ENCODE data around the gene ZCCHC2. TPM values are rescaled to one million over a fixed set of nuclear protein-coding genes. Genes with fewer than 3 reads are reported as not detected.

ZCCHC2 gene
- polyA plus RNA-seq, 3 donors, result 4.1 to 9.5 (median 5.1) TPM

DNA sequence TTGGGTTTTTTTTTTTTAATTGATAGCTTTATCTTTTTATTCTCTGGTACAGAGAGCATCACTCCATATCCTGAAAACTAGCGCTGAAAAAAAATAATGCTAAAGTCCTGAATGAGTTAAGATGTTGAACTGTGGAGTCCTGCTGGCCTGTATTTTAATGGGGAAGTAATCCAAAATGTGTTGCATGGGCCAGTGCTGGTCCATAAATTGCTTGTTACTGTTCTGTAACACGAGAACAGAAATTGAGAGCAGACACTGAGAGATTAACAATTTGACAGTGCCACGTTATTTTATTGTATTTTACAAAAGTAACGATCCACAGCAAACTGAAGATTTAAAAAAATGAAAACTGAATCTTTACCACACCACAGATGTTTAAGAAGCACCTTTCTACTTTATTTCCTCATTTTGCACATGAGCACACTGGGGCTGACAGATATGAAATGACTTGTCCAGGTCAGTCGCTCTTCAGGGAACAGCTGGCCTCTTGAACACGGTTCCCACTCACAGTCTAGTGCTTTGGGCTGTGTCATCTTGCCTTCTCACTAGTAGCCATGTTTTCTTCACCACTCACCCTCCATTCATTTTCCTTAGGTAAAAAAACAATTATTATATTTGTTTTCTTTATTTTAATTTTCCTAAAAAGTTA, 35.3 kb downstream of the ZCCHC2 start:
- no peak overlapping the region for H3K27ac ChIP-seq (ENCODE audit: low read depth, low read length)
- 82 to 93% (median 89%) methylated on average over 6 of the region's 6 CpGs for WGBS, 3 donors

DNA sequence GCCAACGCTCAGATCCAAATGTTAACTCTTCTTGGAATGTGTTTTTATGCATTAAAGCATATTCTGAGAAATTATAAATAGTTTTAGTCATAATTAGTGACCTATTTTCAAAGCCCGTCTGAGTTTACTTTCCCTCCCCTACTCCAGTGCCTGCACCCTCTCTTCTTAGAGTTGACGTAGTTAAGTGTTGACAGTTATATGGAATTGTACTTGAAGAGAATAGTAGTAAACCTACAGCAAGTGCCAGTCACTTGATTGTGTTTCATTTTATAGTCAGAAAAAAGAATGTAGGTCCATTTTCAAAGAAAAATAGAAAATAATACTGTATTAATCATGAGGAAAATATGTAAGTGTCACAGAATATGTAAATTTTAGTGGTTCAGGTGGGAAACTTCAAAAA, 41.2 kb downstream of the ZCCHC2 start:
- 90 to 93% (median 92%) methylated on average over 3 of the region's 3 CpGs for WGBS, 3 donors

DNA sequence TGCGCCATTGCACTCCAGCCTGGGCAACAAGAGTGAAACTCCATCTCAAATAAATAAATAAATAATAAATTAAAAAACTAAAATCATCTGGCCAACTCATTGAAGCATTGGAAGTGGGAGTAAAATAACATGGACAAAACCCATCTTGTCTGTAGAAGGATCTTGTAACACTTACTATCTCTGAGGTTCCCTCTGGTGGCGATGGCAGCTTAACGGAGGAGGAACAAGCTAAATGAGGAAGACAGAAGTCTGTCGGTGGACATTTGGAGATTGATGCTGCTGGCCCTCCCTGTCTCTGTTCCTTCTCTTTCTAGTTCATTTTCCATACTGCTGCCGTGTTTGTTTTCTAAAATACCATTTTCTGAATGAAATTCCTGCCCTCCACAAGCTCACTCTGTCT, 43.4 kb downstream of the ZCCHC2 start:
- whole genome bisulfite sequencing, 3 donors, result 53 to 70% (median 59%) methylated on average over 5 of the region's 5 CpGs
- H3K27ac ChIP-seq (ENCODE audit: low read depth, low read length), result no peak overlapping the region

More for the DNA sequence above, 41.2 kb downstream of the ZCCHC2 start:
- H3K27ac ChIP-seq (ENCODE audit: low read depth, low read length), result no peak overlapping the region

DNA sequence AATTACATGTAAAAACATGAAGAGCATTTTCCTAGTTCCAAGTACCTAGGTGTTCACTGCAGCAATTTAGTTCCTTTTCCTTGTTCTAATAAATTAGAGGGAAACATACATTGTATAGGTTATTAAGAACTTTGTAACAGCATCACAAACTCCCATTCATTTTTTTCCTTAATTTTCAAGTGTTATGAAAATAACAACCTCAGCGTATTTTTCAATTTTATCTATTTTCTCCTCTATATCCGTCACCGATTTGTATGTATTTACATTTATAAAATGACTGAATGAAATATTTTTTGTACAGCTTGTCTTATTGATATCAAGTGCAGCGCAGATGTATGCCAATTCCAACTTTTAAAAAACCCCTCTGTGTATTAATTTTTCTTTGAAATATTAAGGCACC, 44.0 kb downstream of the ZCCHC2 start:
- H3K27ac ChIP-seq (ENCODE audit: low read depth, low read length), result no peak overlapping the region
- 97 to 98% (median 98%) methylated on average over 4 of the region's 4 CpGs for WGBS, 3 donors

DNA sequence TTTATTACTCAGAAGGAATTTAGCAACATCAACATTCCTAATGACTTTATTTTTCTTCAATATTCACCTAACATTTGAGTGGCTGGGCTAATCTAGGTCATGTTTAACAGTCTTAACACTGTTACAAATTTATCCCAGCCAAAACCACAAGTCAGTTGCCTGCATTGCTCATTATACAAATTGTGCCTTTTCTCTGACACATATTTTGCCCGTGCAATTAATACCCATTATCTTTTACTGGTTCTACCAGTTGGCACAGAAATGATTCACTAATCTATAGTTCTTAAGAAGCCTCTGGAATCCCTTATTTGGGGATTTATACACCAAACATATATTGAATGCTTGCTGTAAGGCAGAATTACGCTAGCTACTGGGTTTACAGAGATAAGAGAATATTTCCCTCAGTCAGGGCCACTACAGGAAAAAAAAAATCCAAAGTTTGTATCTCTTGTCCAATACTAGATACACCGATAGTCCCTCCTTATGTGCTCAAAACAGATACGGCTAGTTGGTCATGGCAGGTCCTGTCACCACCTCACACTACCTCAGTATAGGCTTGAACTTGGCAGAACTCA, 46.3 kb downstream of the ZCCHC2 start:
- WGBS, 3 donors, result 89 to 95% (median 95%) methylated on average over 4 of the region's 4 CpGs
- H3K27ac ChIP-seq (ENCODE audit: low read depth, low read length), result no peak overlapping the region

DNA sequence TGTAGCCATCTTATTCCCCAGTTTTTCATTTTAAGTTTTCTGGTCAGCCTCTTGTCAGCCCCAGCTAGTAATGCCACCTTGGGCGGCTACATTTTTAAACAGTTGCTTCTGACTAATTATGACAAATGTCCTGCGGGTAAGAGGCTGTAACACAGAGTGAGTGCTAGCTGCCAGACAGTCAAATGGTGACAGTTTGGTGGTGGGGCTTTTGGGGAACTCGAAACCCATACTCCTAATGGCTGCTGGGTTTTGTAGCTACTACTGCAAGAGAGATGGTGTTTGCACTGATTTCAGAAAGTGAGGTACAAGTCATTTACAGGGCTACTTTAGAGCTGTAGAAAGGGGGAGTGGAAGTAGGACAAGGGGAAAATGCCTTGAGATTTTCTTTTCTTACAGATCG, 48.2 kb downstream of the ZCCHC2 start:
- no peak overlapping the region for H3K27ac ChIP-seq (ENCODE audit: low read depth, low read length)
- 72 to 98% (median 95%) methylated on average over 4 of the region's 4 CpGs for WGBS, 3 donors

DNA sequence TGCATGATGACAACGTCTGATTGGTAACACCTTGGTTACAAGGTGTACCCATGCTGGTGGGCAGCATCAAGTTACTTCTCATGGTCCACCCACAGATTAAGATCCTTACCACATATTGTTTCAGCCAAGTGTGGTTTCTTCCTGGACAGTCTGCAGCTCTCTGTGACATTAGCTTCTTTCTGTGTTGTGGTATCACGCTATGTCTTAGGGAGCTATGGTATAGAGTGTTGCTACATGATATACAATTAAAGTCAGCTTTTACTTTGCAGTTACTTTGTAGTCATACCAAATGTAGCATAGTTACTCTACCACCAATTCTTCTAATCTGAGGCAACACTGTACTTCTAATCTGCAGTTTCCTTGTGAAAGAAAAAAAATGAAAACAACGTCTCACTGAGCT, 48.8 kb downstream of the ZCCHC2 start:
- H3K27ac ChIP-seq (ENCODE audit: low read depth, low read length), result no peak overlapping the region
- WGBS, 3 donors, result 87 to 92% (median 89%) methylated on average over 3 of the region's 3 CpGs

DNA sequence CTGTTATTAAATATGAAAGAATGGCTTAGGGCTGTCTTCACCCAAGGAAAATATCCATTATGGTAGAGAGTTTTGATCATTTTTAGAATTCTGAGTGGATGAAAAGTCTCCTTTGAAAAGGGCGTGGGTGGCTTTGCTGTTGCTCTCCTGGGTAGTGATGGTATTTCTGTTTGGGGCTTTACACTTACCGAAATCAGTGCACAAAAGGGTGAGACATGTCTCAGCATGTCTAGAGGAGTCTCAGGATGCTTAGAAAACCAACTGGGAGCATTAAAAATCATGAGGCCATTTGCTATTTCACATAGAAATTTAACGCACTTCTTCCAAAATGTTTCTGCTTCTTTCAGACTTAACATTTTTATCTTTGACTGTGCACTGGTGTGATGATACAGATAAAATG, 49.6 kb downstream of the ZCCHC2 start:
- WGBS, 3 donors, result 93 to 96% (median 94%) methylated on average over 3 of the region's 3 CpGs
- H3K27ac ChIP-seq (ENCODE audit: low read depth, low read length), result no peak overlapping the region

DNA sequence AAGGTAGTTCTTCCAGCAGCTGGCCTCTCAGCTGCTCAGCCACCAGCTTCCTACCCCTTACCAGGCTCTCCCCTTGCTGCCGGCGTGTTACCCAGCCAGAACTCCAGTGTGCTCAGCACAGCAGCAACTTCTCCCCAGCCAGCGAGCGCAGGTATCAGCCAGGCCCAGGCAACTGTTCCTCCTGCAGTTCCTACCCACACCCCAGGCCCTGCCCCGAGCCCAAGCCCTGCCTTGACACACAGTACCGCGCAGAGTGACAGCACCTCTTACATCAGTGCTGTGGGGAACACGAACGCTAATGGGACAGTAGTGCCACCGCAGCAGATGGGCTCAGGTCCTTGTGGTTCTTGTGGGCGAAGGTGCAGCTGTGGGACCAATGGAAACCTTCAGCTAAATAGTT, 52.0 kb downstream of the ZCCHC2 start:
- H3K27ac ChIP-seq (ENCODE audit: low read depth, low read length), result no peak overlapping the region
- WGBS, 3 donors, result 99 to 100% (median 99%) methylated on average over 11 of the region's 11 CpGs

DNA sequence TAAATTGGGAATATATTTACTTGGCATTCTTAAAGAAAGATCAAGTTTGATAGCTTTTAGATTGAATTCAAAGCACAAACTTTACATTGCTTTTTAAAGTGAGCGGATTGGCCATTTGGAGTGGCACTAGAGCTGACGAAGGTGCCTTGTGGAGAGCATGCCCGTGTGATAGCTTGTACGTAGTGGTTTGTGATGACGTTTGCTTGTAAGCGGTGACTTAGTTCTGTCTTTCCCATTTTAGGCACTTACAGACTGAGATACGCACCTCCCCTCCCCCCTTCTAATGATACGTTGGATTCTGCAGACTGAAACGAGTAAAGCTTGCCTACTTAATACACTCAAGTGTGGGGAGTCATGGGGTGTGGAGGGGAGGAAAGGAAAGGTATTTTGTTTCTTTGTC, 53.4 kb downstream of the ZCCHC2 start:
- WGBS, 3 donors, result 88 to 94% (median 88%) methylated on average over 9 of the region's 9 CpGs
- H3K27ac ChIP-seq (ENCODE audit: low read depth, low read length), result no peak overlapping the region

DNA sequence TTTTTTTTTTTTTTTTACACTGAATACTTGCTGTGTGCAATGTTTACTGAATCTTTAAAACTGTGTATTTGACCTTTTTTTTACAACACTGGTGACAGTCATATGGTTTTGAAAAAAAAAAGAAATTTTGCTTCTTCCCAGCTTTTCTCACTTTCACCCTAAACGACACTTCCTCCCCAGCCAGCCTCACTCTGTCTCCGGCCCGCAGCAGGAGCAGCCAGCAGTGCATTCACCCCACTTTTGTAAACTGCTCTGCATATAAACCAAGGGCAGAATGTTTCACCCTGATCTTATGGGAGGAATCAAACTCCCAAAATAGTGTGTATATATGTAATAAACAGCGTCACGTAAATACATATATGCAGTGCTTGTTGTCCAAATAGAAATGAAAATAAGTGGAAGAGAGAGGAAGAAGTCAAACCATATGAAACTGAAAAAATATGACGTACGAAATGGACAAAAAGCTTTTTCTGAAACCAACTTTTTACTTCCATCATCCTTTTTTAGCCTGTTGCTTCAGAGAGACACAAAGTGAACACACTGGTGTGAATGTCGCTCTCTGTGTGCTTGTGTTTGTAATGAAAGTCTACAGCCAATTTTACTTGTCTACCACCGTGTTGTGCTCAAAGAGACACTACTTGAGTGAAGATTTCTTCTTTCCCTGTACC, 54.2 kb downstream of the ZCCHC2 start:
- H3K27ac ChIP-seq (ENCODE audit: low read depth, low read length), result no peak overlapping the region
- WGBS, 3 donors, result 82 to 91% (median 86%) methylated on average over 9 of the region's 9 CpGs

DNA sequence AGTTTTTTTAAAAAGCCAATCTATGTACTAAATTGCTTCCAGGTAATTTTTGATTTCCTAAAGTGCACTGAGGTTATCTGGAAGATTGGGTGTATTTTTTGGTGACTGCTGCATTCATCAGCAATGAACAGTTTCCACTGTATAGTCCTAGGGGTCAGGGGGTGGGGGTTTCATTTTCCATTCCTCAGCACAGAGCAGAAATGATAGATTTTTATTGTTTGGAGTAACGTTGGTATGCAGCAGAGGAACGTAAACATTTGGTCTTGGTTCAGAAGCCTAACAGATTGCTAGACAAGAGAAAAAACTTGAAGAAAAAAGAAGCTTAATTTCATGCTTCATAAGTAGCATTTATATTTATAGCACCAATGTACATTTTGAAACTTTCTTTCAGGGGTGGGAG, 54.9 kb downstream of the ZCCHC2 start:
- 53 to 69% (median 69%) methylated on average over 2 of the region's 2 CpGs for WGBS, 3 donors
- no peak overlapping the region for H3K27ac ChIP-seq (ENCODE audit: low read depth, low read length)

DNA sequence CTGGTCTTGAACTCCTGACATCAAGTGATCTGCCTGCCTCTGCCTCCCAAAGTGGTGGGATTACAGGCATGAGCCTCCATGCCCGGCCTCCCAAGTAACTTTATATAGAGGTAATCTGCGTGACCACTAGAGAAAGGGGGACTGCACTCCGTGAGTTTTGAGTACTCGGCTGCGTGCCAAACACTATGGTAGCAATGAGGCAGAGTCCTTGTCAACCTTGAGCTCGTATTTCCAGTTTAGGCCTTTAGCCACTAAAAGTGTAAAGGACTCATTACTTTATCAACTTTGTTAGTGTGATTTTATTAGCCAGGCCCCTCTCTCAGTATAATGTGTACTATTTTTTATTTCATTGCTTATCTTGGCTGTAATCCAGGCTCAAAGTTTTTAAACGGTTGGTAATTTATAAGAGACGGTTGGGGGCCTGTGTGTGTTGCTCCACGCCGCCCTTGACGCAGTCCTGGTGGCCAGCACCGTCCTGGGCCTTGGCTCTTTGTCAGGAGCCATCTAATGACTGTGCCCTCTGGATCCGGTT, 56.2 kb downstream of the ZCCHC2 start:
- no peak overlapping the region for H3K27ac ChIP-seq (ENCODE audit: low read depth, low read length)
- WGBS, 3 donors, result 69 to 85% (median 78%) methylated on average over 13 of the region's 13 CpGs

DNA sequence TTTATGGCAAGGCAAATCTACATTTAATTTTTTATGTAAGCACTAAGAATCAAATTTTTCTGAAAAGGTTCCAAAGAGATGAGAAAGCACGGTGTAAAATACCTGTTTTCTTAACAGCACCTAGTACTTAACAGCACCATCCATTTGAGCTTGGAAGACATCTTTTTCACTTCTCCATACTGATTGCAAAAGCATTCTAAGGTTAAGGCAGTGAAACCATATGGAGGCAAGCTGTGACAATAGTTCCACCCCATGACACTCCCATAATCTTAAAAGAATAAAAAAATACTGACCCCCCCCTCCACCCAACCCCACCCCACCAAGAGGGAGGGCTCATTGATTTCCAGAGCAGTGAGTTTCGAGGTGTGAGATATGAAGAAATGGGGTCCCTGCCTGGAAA, 60.6 kb downstream of the ZCCHC2 start:
- 87 to 95% (median 92%) methylated on average over 2 of the region's 2 CpGs for WGBS, 3 donors
- no peak overlapping the region for H3K27ac ChIP-seq (ENCODE audit: low read depth, low read length)

DNA sequence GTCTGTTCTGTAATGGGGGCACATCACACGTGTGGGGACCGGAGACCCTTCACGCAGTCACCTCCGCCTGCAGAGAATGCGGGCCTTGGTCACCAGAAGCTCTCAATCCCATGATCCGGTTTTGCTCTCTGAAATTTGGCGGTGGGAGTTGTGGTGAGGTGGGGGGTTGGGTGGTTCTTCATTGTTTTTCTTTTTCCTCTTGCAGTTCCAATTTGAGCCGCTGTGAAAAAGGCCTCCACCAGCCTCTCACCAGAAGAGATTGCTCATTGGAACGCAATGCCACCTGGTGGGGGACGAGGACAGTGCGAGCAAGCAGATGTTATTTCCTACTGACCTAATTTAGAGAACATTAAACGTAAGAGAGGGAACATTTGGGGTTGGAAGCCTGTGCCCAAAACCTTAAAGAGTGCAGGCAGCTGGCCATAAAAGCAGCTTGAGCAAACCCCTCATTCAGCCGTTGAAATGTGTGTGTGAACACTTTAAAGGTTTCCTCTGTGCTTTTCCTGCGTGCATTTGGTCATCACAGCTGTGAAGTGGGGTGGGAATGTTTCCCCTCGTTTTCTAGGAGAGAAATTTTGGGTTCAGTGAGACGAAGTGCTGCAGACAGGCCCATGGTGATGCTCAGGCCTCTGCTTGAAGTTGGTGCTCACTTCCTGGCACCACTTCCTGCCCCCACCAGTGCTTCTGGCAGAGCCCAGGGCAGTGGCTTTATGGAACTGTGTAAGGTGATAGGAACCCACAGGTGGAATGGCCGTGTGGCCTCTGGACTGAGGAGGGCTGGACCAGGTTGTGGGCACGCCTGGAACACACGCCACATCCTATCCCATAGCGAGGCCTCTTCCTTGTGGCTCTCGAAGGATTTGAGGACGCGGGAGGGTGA, 61.7 kb downstream of the ZCCHC2 start:
- 30 to 36% (median 34%) methylated on average over 23 of the region's 23 CpGs for WGBS, 3 donors
- no peak overlapping the region for H3K27ac ChIP-seq (ENCODE audit: low read depth, low read length)

DNA sequence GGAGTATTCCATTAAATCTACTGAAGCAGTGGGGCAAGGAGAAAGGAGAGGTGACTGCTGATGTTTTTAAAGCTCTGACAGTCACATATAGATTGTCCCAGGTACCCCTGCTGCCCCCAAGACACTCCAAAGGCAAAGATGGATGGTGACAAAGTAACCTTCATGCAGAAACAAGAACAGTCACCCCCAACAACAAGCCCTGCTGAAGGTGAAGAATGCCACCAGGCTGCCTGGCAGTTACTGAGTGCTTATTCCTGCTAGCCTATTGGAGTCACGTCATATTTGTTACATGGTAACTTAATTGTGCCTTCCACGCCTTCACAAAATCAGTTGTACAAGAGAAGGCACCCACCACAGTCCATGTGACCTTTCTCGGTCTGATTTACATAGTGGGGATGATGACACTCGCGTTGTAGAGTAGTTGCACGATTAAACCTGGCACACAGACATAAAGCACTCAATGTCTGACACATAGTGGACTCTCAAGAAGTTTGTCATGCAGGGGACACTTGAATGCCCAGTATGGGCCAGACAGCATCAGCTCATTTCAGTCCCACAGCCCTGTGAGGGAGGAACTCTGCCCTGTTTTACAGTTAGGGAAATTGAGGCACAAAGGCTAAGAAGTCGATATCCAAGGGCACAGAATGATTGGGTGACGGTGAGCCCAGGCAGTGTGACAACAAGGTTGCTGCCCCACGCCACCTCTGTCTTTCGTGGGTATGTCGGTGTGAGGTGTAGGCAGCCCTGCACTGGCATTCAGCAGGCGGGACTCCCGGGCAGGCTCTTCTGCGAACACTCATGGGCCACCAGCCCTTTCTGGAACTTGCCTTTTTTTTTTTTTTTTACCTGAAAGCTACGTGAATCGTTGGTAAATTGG, 62.7 kb downstream of the ZCCHC2 start:
- WGBS, 3 donors, result 78 to 81% (median 78%) methylated on average over 16 of the region's 16 CpGs
- no peak overlapping the region for H3K27ac ChIP-seq (ENCODE audit: low read depth, low read length)

DNA sequence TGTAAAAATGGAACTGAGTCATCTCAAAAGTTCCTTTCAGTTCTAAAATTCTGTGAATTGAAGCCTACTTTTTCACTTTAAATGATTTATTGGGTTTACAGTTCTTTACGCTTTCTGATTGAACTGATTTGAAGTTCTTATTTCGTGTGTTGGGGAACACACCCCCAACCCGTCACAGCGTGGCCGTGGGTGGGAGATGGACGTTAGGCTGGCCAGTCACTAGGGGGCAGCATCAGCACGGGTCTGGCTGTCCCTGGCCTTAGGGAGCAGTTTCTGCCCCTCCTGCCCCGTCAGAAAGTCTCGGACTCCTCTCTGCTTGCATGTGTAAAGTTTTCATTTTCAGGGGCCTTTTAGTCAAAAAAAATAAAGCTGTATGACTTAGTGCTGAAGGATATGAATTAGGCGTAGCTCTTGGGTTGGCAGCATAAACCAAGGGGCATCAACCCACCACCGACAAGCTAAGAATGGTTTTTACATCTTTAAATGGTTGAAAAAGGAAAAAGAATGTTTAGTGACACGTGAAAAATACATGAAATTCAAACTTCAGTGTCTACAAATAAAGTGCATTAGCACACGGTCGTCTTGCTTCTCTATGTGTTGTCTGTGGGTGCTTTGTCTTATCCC, 63.4 kb downstream of the ZCCHC2 start:
- 18 to 31% (median 27%) methylated on average over 14 of the region's 14 CpGs for WGBS, 3 donors

More for the DNA sequence above, 63.4 kb downstream of the ZCCHC2 start:
- no peak overlapping the region for H3K27ac ChIP-seq (ENCODE audit: low read depth, low read length)
